B cell (primary cell): ENCODE measurements around the gene RAB11FIP5.

Experiments
- CTCF ChIP-seq: fragments of 200-600 bp; IDR thresholded peaks from one replicate; pipeline ENCODE4 v1.8.0; 2022; ENCODE audit warnings: antibody characterized with exemption, mild to moderate bottlenecking
- EZH2 ChIP-seq: IDR thresholded peaks from 2 replicates; pipeline ENCODE4 v1.6.1; 2012; ENCODE audit warnings: borderline replicate concordance, low read depth, mild to moderate bottlenecking, moderate library complexity, low read length; ENCODE audit not compliant: insufficient read depth, poor library complexity, severe bottlenecking

- TF ChIP-seq CTCF = no peak
- TF ChIP-seq EZH2 = no peak
Observed at GRCh38 chr2:73110168-73111072, 2.3 kb downstream of the RAB11FIP5 start.
